Activated CD4-positive, alpha-beta T cell treated with anti-CD3 and anti-CD28 coated beads for 1 hour (primary cell): ENCODE data around the gene SPATS1.
A peak's percentile ranks its signal among the peaks of the same experiment; 100 is the strongest.

Experiments used
- DNase-seq: peaks from one replicate; pipeline ENCODE4 v3.0.0-alpha.2; 2020

SPATS1 gene

DNA sequence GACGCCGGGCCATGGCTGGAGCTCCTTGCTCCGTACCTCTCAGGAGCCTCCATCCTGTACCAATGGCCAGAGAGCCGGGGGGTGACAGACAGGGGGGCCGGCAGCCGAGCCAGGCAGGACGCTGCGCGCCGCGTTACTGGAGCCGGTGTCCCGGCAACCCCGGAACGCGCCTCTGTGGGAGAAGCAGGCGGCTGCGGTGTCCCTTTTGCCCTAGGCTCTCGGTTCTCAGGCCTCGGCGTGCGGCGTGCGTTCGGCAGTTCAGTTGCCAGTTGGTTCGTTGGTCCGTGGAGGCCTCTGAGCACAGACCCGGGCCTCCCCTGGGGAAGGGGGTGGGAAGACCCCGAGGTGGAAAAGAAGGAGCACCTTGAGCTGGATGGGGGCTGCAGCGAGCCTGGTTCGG, at the start of gene SPATS1:
SPATS1 (plus strand) TSS at position 162 of the 400 bp plus-strand sequence. CDS start 446 bp downstream, outside the sequence.
- DNase-seq, result no peak

- DNase-seq, result no peak
These were observed 49.6 kb upstream of the SPATS1 start for GRCh38 chr6:44292661-44293365.

DNA sequence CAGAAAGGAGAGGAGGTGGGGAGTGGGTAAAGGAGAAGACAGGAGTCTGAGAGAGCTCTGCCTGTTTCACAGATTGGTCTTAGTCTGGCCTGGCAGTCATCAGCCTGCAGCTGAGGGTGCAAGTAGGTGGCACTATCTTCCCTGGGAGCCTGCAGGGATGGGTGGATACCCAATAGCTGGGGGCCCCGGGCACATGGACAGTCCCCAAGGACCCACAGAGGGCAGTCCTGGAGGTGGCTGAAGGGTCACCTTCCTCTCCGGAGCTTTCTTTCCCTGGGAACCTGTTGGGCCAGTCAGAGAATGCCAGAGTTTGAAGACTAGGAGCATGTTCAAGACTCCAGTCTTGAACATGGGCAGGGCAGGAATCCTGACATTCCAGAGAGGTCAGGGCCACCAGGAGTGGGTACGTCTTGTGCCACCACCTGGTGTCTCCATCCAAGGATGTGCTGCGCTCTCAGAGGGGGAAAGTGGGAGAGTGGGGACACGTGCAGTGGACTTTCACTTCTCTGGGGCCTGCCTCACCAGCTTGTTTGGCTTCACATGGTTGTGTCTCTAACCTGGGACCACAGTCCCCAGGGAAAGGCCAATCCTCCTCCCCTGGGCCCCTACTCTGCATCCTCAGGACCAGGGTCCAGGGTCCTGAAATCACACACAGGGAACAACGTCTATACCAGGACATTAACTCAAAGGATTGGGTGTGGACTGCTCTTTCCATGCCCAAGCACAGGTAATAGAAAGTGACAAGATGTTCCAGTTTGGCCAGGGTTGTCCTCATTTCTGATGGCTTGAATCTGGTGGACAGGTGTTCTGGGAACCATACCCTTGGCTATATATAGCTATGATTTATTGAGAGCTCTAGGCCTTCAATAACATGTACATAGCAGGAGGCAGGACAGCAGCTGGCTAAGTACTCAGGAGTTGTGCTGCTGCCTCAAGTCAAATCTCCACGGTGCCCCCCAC, 47.3 kb upstream of the SPATS1 start:
- DNase-seq, result no peak

DNA sequence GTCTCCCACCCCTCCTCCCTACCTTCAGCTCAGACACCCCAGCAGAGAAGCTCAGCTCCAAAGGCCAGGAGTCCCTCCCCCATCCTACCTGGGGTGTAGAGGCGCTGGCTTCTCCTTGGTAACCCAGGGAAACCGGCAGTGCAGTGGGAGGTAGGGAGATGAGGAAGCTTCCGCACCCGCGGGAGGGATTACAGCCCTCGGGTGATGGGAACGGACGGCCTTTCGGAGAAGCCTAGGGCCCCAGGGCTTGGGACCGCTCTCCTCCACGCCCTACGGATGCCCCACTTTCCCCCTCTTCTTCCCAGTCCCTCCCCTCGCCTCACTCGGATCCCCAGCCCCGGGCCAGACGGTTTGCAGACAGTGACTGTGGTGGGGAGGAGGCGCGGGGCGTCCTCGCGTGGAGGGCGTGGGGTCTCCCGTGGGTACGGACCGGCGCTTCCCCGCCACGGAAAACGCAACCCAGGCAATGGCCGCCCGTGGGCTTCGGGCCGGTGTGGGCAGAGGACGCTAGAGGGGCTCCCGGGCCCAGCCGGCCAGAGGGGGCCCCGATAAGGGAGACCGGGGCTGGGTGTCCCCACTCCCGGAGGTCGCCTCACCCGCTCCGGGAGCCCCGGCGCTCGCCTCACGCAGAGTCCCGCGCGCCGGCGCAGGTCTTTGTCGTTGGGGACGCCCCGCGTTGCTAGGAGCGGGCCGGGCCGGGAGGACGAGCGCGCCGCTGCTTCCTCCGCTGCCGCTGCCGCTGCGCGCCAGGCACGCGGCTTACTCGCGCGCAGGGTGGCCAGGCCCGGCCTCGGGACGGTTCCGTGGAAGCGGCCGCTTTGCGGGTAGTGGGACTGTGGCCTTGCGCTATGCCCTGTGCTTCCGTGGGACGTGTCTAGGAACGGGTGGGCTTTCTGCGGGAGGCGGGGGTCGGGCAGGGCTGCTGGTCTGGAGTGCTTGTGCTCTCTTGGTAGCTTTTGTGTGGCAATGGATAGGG, 45.1 kb upstream of the SPATS1 start:
- DNase-seq, result peak; percentile 40

- DNase-seq, result no peak
These were observed 44.2 kb upstream of the SPATS1 start for GRCh38 chr6:44298055-44298803.

- no peak for DNase-seq
These were observed 43.6 kb upstream of the SPATS1 start for GRCh38 chr6:44298864-44299263.

- no peak for DNase-seq
These were observed 42.1 kb upstream of the SPATS1 start for GRCh38 chr6:44300292-44300823.

DNA sequence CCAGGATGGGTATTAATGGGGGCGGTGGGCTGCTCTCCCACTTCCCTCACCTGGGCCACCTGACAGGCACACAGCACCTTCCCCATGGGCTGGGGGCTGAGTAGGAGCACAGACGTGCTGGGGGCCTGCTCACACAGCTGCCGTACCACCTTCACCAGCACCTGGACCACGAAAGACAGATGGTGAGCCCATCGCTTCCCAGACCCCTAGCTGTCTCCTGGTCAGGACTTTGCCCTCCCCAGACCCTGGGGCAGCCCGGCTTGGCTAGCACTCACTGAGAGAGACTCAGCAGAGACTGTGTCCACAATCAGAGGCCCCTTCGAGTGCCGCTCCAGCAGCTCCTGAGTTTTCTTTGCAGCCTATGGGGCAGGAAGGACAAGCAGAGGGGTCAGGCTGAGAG, 41.3 kb upstream of the SPATS1 start:
- DNase-seq, result no peak

- DNase-seq, result no peak
These were observed 40.5 kb upstream of the SPATS1 start for GRCh38 chr6:44301782-44302564.

DNA sequence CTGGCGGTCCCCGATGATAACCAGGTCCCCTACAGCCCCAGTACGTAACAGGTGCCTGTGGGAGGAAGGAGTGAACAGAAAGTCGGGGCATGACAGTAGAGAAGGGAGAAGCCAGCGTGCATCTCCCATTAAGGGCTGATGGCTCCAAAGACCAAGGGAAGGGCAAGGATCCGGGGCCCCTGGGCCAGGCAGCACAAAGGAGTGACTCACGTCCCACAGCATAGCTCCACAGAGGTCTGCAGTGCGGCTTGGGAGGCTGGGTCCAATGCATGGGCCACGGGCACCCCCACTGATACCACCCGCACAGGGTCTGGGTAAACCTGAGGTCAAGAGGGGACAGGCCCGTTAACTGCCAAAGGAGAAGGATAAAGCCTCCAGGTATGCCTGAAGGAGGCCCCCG, 39.6 kb upstream of the SPATS1 start:
- DNase-seq, result no peak

DNA sequence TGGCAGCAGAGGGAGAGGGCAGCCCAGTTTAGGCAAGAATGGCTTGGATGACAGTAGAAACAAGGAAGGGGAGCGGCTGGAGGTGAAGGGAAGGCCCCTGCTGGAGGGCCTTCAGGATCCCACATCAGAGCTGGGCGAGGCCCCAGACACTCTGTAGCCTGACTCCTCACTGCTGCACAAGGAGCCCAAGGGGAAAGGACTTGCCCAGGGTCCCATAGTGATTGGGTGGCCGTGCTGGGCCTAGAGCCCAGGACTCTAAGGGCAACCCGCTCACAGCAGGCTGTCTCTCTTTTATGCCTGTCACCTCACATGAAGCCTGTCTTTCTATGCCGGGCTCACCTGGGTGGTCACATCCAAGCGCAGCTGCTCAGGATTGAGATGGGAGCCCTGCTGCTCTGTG, 38.6 kb upstream of the SPATS1 start:
- DNase-seq, result no peak

DNA sequence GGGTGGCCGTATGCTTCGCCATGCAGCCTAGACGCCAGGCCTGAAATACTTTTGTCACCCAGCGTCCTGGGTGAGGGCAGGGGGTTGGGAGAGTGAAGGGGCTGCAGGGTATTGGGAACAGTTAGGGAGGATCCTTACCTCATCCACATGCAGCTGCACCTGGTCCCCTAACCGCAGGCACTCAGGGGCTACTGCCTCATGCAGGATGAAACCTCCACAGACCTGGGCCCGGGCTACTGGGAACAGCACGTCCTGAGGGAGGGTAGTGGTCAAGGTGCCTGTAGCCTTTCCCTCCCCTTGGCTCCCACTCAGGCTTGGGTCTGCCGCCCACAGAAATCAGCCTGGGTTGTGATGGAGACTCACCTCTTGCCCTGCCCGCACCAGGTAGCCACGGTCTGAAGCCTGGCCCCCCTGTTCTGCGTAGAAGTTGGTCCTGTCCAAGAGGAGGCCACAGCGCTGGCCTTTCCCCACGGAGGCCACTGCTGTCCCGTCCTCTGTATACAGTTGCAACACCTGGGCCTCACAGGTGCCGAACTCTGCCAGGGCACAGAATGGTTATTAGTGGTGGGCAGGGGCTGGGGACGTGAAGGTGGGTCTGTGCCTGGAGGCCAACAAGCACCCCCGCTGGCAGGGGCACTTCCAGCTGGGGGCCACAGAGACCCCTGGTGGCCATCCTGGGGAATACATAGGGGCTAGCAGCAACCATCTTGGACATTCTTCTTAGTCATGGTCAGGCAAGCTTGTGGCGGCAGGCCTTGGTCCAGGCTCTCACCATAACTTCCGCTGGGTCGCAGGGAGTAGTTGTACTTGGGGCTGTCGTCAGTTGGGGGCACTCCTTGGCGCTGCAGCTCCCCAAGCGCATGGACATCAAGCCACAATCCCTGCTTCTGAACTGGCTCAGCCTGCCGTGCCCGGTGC, 37.9 kb upstream of the SPATS1 start:
- peak; percentile 28 for DNase-seq

GRCh38 chr6:44305200-44305725, 37.2 kb upstream of the SPATS1 start:
- DNase-seq, result no peak

GRCh38 chr6:44306710-44307109, 35.7 kb upstream of the SPATS1 start:
- DNase-seq, result no peak

DNA sequence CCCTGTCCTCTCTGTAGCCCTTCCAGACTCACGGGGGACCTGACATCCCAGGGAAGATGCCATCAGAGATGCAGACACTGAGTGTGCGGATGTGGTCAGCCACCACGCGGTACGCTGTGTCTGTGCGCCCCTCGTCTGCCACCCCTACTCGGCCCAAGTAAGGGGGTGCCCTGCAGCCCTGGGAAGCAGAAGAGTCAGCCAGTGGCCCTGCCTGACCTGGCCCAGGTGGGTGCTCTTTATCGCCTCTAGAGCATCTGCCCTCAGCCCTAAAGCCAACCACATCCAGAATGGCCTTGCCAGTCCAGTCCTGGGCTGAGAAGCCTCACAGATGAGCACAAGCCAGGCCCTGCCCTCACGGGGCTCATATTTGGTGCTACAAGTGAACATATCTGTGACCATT, 35.2 kb upstream of the SPATS1 start:
- no peak for DNase-seq

GRCh38 chr6:44309092-44309491, 33.4 kb upstream of the SPATS1 start:
- no peak for DNase-seq

DNA sequence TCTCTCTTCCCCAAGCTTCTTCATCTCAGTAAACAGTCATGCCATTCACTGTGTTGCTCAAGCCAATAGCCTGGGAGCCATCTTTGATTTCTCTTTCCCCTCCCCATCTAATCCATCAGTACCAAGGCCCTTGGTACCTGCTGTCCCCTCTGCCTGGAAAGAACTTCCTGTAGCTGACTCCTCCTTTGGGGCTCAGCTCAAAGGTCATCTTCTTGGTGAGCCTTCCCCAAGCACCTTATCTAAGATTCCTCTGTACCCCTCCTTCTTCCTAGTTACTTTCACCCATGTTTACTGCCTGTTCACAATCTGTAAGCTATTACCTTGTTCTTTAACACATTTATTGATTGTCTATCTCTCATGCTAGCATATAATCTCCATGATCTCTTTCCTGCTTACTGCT, 32.8 kb upstream of the SPATS1 start:
- no peak for DNase-seq

DNA sequence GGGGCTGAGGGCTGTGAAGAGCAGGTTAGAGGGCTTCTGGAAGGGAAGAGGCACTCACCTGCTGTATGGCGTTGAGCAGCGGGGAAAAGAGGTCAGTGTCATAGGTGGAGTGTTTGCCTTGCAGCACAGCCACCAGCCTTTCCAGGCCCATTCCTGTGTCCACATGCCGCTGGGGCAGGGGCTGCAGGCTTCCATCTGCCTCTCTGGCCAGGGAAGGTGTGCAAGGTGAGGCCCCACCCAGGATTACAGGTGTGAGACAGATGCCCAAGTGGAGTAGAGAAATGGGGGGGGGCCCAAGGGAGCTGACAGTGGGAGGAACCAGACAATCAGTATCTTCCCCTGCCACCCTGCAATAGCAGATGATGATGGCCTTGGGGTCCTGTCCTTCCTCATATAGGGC, 32.2 kb upstream of the SPATS1 start:
- no peak for DNase-seq

GRCh38 chr6:44311304-44311703, 31.1 kb upstream of the SPATS1 start:
- no peak for DNase-seq

DNA sequence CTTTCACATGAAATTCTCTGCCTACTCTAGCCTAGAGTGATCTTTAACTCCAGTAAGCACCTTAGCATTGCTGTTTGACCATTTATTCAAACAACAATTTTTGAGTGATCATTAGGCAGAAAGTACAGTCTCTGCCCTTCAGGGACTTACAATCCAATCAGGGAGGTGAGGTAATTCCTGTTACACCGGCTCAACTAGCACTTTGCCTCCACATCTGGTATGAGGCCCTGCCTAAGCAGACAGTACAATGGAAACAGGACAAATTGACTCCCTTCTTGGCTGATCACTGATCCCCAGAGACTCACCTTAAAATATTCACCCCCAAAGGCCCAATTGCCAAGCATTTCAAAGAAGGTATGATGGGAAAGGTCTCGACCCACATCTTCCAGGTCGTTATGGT, 30.7 kb upstream of the SPATS1 start:
- no peak for DNase-seq
